Choroid plexus epithelial cell (primary cell): ENCODE data around the gene FZD10.

Experiments used
- DNase-seq: peaks from one replicate; pipeline ENCODE4 v3.0.0-alpha.2; 2010; ENCODE audit warnings: low read depth
- H3K4me3 ChIP-seq: 2 replicates; pipeline ENCODE4 v1.5.1; 2011; ENCODE audit warnings: low read depth, mild to moderate bottlenecking, control low read depth, low read length, moderate library complexity
- TF ChIP-seq, protein P1 (sequence below): conservative IDR thresholded peaks from 2 replicates; pipeline ENCODE4 v1.5.1; 2011; ENCODE audit warnings: low read depth, mild to moderate bottlenecking, control low read depth, inconsistent platforms, low read length, moderate library complexity

FZD10 gene

DNA sequence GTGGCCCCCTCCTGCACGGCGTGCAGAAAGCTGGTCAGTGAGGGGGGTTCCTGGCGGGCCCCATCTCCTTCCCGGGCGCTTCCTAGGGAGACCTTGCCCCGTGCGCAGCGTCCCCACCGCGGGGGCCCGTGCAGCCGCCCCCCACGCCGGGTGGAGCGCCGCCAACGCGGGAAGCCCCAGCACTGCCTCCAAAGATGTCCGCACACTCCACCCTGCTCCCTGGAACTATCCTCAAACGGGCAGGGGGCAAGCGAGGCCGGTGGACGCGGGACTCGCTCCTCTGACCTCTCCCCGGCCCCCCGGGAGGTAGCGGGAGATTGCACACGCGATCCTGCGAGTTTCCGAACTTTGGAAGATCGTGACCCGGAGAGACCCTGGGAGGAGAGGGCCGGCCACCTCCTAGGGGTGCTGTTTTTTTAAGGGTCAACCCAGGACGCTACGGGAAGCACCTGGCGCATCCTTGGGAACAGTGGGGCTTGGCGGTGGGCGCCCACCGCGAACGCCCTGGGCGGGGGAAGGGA, 1.5 kb upstream of the FZD10 start:
- TF ChIP-seq, protein P1, sequence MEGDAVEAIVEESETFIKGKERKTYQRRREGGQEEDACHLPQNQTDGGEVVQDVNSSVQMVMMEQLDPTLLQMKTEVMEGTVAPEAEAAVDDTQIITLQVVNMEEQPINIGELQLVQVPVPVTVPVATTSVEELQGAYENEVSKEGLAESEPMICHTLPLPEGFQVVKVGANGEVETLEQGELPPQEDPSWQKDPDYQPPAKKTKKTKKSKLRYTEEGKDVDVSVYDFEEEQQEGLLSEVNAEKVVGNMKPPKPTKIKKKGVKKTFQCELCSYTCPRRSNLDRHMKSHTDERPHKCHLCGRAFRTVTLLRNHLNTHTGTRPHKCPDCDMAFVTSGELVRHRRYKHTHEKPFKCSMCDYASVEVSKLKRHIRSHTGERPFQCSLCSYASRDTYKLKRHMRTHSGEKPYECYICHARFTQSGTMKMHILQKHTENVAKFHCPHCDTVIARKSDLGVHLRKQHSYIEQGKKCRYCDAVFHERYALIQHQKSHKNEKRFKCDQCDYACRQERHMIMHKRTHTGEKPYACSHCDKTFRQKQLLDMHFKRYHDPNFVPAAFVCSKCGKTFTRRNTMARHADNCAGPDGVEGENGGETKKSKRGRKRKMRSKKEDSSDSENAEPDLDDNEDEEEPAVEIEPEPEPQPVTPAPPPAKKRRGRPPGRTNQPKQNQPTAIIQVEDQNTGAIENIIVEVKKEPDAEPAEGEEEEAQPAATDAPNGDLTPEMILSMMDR: no peak
- no peak for DNase-seq
- H3K4me3 ChIP-seq: no peak overlapping the region

DNA sequence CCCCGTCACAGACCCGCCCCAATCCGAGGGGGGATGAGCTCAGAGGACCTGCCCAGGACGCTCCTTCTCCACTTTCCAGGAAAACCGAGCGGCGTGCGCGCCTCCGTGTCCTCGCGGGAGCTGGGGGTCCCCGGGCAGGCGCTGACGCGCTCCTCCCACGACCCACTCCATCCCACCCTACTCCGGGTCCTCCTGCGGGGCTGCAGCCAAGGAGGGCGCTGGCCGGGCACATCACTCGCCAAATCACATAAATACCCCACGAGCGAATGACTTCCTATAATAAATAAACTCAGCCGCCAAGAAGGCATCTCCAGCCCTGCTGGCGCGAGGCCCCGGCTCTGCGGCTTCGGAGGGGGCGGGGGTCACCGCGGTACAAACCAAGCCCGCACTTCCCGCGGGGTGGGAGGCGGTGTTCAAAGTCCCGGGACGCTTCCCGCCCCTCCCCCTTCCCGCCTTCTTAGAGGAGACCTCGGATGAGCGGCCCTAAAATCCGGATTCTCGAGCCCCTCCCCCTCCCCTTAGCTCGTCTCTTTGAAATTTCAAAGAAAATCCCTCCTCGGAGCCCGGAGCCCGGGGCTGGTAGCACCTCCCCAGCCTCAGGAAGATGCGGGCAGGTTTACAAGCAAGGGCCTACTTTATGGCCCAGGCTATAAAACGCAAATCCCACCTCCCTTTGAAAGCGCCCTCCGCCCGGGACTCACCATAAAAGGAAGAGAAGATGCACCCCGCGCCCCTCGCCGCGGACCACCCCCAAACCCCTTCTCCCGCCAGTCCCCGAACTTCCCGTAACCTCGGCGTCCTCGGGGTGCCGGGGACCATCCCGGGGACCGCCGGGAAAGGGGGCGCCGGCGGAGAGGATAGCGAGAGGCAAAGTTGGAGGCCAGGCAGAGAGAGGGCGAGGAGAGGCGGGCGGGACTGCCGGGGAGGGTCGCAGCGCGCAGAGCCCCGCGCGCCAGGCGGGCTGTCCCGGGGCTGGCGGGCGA, 712 bp upstream of the FZD10 start:
- DNase-seq: peak; percentile 27
- H3K4me3 ChIP-seq: no peak overlapping the region
- TF ChIP-seq, protein P1: no peak

GRCh38 chr12:130162745-130163460, 639 bp downstream of the FZD10 start:
- no peak overlapping the region for H3K4me3 ChIP-seq
- no peak for DNase-seq
- TF ChIP-seq, protein P1: no peak

DNA sequence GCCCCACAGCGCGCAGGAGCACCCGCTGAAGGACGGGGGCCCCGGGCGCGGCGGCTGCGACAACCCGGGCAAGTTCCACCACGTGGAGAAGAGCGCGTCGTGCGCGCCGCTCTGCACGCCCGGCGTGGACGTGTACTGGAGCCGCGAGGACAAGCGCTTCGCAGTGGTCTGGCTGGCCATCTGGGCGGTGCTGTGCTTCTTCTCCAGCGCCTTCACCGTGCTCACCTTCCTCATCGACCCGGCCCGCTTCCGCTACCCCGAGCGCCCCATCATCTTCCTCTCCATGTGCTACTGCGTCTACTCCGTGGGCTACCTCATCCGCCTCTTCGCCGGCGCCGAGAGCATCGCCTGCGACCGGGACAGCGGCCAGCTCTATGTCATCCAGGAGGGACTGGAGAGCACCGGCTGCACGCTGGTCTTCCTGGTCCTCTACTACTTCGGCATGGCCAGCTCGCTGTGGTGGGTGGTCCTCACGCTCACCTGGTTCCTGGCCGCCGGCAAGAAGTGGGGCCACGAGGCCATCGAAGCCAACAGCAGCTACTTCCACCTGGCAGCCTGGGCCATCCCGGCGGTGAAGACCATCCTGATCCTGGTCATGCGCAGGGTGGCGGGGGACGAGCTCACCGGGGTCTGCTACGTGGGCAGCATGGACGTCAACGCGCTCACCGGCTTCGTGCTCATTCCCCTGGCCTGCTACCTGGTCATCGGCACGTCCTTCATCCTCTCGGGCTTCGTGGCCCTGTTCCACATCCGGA, 1.4 kb downstream of the FZD10 start:
- TF ChIP-seq, protein P1: no peak
- DNase-seq: no peak
- no peak overlapping the region for H3K4me3 ChIP-seq

- no peak for DNase-seq
- H3K4me3 ChIP-seq: no peak overlapping the region
- TF ChIP-seq, protein P1: no peak
Observed at GRCh38 chr12:130164216-130164542, 1.9 kb downstream of the FZD10 start.

DNA sequence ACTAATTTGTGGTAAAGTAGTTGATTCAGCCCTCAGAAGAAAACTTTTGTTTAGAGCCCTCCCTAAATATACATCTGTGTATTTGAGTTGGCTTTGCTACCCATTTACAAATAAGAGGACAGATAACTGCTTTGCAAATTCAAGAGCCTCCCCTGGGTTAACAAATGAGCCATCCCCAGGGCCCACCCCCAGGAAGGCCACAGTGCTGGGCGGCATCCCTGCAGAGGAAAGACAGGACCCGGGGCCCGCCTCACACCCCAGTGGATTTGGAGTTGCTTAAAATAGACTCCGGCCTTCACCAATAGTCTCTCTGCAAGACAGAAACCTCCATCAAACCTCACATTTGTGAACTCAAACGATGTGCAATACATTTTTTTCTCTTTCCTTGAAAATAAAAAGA, 2.7 kb downstream of the FZD10 start:
- TF ChIP-seq, protein P1: no peak
- no peak overlapping the region for H3K4me3 ChIP-seq
- DNase-seq: no peak
